Fibroblast of pulmonary artery (primary cell): Measurements from ENCODE around the gene CACNA2D3.

Experiments
- DNase-seq: peaks from one replicate; pipeline ENCODE4 v3.0.0-alpha.2; 2010; ENCODE audit warnings: low read depth
- H3K4me3 ChIP-seq: replicated peaks from 2 replicates; pipeline ENCODE4 v1.5.1; 2011; ENCODE audit warnings: low read depth, mild to moderate bottlenecking, control low read depth, low read length, moderate library complexity
- TF ChIP-seq, protein P1 (sequence below): IDR thresholded peaks from 2 replicates; pipeline ENCODE4 v1.5.1; 2011; ENCODE audit warnings: mild to moderate bottlenecking, control low read depth, low read length, inconsistent platforms; ENCODE audit errors: missing control alignments

The CACNA2D3 gene

DNA sequence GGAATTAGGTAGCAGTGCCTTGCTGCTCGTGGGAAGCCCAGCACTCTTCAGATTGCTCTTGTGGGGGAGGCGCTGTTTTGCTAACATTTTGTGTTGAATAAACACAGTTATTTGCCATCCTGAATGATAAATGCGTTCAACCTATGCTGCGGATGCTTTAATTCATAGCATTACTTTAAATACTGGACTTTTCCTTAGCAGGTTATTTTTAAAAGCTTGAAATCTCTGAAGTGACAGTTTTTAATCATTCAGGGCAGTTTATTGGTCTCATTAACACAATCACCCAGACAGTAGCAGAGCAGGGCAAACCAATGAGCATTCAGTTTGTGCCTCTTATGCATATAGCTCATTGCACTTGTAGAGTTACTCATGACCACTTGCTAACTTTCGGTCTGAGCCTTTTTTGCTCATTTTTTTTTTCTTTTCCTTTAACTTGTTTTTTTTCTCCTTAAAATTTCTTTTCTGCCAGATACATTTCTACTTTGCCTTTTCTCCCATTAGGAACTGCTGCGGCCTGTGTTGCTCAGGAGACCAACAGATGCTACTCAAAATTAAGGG lies 5.2 kb downstream of the CACNA2D3 start:
- H3K4me3 ChIP-seq = no peak overlapping the region
- TF ChIP-seq, protein P1, sequence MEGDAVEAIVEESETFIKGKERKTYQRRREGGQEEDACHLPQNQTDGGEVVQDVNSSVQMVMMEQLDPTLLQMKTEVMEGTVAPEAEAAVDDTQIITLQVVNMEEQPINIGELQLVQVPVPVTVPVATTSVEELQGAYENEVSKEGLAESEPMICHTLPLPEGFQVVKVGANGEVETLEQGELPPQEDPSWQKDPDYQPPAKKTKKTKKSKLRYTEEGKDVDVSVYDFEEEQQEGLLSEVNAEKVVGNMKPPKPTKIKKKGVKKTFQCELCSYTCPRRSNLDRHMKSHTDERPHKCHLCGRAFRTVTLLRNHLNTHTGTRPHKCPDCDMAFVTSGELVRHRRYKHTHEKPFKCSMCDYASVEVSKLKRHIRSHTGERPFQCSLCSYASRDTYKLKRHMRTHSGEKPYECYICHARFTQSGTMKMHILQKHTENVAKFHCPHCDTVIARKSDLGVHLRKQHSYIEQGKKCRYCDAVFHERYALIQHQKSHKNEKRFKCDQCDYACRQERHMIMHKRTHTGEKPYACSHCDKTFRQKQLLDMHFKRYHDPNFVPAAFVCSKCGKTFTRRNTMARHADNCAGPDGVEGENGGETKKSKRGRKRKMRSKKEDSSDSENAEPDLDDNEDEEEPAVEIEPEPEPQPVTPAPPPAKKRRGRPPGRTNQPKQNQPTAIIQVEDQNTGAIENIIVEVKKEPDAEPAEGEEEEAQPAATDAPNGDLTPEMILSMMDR = no peak
- no peak for DNase-seq

DNA sequence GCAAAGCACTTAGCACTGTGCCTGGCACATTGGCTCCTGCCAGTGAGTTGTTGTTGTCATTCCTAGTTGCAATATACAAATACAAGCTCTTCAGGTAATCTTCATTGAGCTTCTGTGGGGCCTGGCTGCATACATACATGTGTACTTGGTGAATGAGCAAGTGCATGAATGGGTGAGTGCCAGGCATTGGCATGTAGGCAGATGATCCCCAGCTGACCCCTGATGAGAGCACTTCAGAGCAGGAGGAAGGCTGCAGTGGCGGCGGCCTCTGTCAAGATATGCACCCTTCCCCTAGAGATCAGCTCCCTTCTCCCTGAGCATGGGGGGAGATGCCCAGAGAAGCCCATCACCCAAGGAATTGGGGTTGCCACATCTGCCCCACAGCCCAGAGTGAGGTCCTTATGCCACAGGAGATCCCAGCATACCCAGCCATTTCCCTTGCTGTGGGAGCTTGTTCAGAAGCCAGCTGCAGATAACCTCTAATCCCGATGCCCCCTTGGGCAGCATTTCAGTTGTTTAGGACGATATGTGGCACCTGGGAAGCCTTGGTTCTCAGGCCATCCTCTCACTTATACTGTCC lies 8.8 kb downstream of the CACNA2D3 start:
- DNase-seq = no peak
- H3K4me3 ChIP-seq = no peak overlapping the region
- TF ChIP-seq, protein P1 = no peak

DNA sequence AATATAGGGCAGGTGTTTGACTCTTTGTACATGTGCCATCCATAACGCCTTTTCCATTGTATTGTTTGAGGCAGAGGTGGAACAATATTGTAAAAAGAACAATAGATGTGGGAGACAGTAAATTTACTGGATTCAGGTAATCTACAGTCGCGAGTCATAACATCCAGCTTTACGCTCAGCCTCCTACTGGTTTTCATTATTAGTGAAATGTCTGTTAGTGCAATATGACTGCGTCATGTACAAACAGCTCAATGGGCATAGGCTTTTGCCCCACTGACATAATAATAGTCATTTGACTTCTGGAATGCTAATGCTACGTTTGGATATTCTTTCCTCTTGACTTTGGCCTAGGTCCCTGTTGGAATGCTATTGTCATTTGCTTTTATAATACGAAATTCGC lies 9.5 kb downstream of the CACNA2D3 start:
- no peak overlapping the region for H3K4me3 ChIP-seq
- DNase-seq = no peak
- TF ChIP-seq, protein P1 = no peak

DNA sequence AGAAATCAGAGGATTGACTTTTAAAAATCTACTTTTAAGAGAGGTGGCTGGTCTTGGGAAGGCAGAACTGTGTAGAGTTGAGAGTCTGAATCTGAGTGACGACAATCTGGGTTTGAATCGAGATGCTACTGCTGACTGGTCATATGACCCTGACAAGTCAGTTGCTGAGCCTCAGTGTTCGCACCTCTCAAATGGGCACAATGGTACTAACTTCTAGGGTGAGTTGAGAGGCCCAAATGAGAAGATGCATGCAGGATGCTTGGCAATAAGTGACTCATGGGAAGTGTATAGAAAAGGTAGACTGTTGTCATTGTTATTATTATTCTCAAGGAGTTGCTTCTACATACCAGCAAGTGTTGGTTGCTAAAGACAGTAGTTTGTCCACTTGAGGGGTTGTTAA lies 10.3 kb downstream of the CACNA2D3 start:
- H3K4me3 ChIP-seq = no peak overlapping the region
- TF ChIP-seq, protein P1 = no peak
- no peak for DNase-seq

DNA sequence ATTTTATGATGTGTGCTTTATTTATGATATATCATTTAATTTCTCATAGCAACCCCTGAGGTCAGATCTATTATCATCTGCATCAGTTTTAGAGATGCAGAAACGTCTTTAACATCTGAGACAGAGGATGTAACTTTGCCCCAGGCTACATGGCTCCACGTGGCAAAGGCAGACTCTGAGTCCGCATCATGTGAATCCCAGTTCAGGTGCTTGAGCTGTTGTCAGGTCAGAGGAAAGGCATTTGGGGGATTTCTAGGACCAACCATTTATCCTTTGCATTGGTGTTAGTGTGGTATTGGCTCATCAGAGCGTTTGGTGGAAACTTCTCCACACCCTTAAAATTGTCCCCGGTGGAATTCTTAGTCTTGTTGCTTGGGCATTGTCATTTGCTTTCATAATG lies 10.8 kb downstream of the CACNA2D3 start:
- TF ChIP-seq, protein P1 = no peak
- no peak for DNase-seq
- H3K4me3 ChIP-seq = no peak overlapping the region

DNA sequence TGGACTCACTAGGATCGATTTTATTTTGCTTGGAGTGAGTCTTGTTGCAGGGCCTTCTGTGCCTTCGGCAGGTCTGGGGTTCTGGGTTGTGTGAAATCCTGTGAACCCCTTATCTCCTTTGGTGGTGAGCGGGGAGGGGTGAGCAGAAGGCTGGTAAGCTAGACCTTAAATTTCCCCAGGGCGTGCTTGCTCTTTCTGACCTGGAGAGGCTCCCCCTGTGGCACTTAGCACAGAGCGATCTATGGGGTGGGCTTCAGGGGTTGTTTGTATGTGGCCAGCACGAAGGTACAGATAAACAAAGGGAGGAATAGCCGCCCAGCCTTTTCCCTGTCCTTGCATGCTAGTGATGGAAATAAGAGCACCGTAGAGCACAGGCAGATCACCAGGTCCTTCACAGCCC lies 11.8 kb downstream of the CACNA2D3 start:
- TF ChIP-seq, protein P1 = no peak
- DNase-seq = no peak
- no peak overlapping the region for H3K4me3 ChIP-seq

DNA sequence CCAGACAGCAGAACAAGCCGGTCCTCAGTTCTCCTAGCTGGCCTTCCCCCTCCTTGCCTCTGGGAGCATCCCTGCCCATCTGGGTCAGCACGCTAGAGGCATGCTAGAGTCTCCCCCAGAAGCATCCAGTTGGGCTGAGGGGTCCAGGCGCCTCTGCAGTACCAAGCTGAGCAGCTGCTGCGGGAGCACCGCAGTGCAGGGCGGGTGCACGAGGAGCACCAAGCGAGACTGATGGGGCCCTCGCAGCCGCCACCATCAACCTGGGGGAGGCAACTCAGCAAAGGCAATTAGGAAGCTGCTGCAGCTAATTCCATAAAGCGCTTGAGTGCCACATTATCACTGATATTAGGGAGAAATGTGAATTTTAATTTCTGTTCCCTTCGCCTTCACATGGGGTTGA lies 12.4 kb downstream of the CACNA2D3 start:
- DNase-seq = no peak
- TF ChIP-seq, protein P1 = no peak
- no peak overlapping the region for H3K4me3 ChIP-seq
